ENCODE measurements around the gene KRT73.

The KRT73 gene

DNA sequence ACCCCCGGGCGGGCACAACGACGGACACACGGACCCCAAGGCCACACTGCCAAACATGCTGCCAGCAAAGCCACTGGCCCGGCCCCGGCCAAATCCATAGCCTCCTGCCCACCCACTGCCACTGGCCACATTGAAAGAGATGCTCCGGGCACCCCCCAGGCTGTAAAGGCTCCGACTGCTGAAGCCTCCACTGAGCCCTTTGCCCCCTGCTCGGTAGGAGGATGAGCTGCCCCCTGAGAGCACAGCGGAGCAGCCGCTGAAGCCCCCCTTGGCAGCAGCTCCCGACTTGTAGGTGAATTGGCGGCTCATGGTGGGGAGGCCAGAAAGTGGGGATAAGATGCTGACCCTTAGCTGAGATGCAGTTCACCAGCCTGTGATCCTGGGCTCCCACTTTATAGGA is at the start of gene KRT73:
TSS of gene KRT73 (minus strand) at position 344 of the 400 bp plus-strand sequence. CDS start at position 309, 35 bp downstream.
- DNase-seq (ENCODE audit: low read depth in 2 of 2, low spot score in 1 of 2) = no peak

DNA sequence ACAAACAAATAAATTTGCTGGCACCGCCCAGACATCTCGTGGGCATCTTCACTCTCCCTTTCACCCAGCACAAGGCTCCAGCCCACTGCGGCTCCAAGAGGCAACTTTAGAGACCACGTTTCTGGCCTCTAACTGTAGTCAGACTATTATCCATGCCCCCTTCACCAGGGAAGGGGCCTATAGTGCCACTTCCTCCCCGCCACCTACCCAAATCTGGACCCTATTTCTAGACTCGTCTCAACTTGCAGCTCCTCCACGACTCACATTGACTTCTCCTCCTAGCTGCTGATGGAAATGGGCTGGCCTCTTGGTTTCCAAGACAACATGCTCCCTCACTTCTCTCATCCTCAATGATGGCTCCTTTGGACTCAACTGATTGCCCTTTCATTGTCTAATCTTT is 49.6 kb upstream of the KRT73 start:
- DNase-seq (ENCODE audit: low read depth in 2 of 2, low spot score in 1 of 2) = no peak

DNA sequence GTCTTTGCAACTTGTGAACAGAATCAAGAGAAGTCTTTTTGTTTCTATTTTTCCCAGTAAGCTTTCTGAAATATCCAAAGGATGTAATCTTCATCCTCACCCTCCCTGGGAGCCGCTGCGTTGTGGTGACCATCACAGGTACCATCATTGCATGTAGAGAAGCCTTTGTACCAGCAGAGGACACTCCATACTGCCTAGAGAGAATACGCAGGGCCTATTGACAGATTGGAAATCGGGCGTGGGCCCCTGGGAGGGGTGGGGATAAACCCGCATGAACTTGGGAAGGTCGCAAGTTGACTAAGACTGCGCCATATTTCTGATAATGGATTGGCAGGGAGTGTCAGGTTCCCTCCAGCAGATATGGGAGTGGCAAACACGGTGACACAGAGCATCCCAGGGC is 49.1 kb upstream of the KRT73 start:
- no peak for DNase-seq (ENCODE audit: low read depth in 2 of 2, low spot score in 1 of 2)

GRCh38 chr12:52666471-52666870 is 48.1 kb upstream of the KRT73 start:
- DNase-seq (ENCODE audit: low read depth in 2 of 2, low spot score in 1 of 2) = no peak

GRCh38 chr12:52663420-52663819 is 45.1 kb upstream of the KRT73 start:
- no peak for DNase-seq (ENCODE audit: low read depth in 2 of 2, low spot score in 1 of 2)

DNA sequence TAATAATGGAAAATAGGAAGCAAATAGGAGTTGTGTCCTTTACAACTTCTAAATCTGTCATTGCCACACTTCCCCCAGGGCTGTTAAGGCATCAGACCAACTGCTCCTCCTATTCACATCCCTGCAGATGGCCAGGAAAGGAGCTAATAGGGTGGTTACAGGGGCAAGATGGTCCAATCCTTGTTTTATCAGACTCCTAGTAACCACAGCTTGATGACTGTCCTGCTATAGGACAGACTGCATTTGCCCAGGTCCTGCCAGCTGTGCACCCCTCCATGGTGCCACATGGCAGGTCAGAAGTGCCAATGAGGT is 44.5 kb upstream of the KRT73 start:
- DNase-seq (ENCODE audit: low read depth in 2 of 2, low spot score in 1 of 2) = no peak

DNA sequence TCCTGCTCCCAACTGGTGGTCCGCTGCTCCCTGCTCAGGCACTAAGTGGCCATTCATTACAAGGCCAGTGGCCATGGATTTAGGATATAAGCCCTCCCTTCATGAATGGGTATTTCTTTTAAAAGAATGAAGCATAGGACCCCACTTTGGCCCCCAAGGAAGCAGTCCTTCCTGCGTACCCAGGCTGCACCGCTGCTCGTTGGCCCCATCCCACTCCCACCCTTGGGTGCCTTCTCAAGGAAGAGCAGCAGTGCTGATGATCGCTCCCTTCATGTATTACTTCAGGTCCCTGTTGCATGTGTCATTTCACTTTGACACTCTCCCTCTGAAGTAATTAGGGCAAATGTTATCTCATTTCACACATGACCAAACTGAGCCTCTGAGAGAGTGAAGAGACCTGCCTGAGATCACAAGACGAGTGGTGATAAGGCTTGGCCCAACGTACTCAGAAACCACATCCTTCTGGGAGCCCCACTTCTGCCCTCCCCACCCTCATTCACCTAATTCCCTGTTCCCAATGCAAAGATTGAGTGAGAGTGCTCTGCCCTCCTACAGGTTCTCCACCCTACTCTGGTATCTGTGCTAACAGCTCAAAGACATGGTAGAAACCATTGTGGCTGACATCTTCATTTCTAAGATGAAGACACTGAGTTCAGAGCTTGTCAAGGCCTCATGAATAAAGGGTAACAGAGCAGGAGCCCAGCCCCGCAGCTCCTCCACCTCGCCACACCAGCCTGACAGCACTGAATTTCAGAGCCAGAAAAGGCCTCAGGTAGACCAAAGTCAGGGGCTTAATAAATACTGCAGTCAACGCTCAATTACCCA is 43.9 kb upstream of the KRT73 start:
- no peak for DNase-seq (ENCODE audit: low read depth in 2 of 2, low spot score in 1 of 2)

DNA sequence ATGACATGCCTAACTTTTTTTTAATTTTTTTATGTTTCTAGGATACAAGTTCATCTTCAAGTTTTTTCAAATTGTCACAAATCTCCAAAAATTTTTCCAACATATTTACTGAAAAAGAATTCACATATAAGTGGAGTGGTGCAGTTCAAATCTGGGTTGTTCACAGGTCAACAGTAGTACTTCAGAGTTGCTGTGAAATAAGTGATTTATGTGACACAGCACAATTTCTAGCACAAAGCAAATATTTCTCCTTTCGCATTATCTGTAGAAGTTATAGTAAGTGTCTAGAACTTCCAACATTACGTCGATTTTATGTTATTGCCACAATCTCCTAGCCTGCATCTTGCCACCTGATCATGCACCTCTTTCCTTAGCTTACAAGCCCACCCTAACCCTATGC is 43.3 kb upstream of the KRT73 start:
- DNase-seq (ENCODE audit: low read depth in 2 of 2, low spot score in 1 of 2) = no peak

DNA sequence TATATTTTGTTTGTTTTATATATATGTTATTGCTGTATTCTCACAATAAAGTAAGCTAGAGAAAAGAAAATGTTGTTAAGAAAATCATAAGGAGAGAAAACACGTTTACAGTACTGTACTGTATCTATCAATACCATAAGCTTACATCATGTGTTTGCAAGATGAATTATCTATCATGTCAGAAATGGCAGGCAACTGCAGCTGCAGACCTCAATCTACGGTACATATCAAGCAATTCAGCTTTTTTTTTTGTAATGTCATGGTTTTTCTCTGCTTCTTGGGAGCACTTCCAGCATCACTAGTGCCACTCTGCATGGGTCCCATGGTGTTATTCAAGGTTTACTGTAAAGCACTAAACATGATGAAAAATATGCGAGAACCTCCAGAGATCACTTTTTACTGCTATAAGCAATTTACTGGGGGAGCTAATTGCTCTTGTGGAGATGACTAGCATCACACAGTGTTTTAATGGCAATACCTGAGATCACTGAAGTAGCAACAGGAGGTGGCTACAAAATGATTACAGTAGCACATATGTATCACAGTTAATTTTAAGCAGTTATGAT is 42.7 kb upstream of the KRT73 start:
- DNase-seq (ENCODE audit: low read depth in 2 of 2, low spot score in 1 of 2) = no peak

DNA sequence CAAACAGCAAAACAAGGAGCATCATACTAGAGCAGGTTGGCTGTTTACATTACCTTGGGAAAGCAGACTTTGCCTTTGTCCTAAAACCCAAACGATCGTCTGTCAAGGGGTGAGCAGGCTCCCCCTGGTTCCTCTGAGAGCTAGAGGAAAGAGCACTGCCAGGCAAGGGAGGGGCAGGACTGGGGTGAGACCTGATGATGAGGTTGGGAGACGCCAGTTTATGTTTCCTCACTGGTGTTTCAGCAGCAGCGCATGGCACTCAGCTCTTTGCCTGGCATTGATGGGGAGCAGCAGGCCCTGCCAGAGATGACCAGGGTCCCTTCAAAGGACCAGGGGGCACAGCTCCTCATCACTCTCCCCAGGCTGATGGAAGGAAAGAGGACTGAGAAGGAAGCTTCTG is 41.6 kb upstream of the KRT73 start:
- no peak for DNase-seq (ENCODE audit: low read depth in 2 of 2, low spot score in 1 of 2)

DNA sequence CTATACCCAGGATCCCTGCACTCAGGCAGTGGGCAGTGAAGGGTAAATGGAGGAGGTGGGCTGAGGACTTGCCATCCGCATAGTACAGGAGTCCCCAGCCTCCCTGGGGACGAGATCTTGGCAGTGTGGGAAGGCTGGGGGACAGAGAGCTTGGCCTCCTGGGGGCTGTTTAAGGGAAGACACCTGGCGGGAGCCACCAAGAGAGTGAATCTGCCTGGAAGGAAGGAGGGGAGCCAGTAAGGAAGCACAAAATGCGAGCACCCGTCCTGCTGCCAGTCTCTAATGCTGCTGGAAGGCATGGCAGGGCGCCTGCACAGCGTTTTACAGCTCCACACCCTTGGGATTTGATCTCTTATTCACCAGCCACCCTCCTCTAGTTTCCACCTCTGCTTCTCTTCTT is 41.0 kb upstream of the KRT73 start:
- no peak for DNase-seq (ENCODE audit: low read depth in 2 of 2, low spot score in 1 of 2)

DNA sequence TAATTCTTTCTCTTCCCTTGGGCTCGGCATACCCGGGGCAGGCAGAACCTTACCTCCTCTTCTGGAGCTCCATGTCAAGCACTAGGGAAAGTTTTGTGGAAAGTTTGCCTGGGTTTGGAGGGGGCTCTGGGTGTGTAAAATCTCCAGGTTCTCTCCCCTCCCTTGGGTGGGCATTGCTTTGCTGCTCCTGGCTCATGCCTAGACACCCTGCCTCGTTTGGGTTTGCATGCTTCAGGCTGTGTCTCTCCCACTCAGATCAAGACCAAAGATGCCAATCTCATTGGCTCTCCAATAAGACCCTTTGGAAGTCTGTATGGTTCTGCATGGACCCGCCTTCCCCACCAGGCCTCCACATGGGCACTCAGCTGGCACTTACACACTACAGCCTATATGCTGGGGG is 39.8 kb upstream of the KRT73 start:
- no peak for DNase-seq (ENCODE audit: low read depth in 2 of 2, low spot score in 1 of 2)

GRCh38 chr12:52657250-52657902 is 39.0 kb upstream of the KRT73 start:
- no peak for DNase-seq (ENCODE audit: low read depth in 2 of 2, low spot score in 1 of 2)

- DNase-seq (ENCODE audit: low read depth in 2 of 2, low spot score in 1 of 2) = no peak
These were observed 38.3 kb upstream of the KRT73 start for GRCh38 chr12:52656616-52657015.

GRCh38 chr12:52655720-52656124 is 37.4 kb upstream of the KRT73 start:
- no peak for DNase-seq (ENCODE audit: low read depth in 2 of 2, low spot score in 1 of 2)

DNA sequence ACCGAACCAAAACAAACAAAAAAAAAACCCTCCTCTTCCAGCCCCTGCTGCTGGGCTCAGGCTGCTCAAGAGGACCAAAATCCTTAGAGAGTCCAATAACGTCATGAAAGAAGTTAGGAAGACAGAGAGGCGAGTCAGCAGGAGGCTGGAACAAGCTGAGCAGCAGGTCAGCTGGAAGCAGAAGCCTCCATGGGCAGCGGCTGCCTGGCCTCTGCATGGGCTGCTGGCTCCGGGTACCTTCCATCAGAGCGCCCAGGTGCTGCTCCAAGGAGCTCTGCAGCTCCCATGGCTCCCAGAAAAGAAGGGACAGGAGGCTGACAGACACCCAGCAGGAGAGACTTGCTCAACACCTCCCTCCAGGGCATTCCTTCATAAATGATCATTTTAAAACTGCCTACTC is 36.9 kb upstream of the KRT73 start:
- DNase-seq (ENCODE audit: low read depth in 2 of 2, low spot score in 1 of 2) = no peak

- no peak for DNase-seq (ENCODE audit: low read depth in 2 of 2, low spot score in 1 of 2)
These were observed 33.4 kb upstream of the KRT73 start, which contains the start of gene KRT2 for GRCh38 chr12:52651726-52652261. Gene KRT2, minus strand, starts transcription at chr12:52652211. Its CDS starts 69 bp downstream, at chr12:52652142.

- no peak for DNase-seq (ENCODE audit: low read depth in 2 of 2, low spot score in 1 of 2)
These were observed 32.2 kb upstream of the KRT73 start for GRCh38 chr12:52650520-52651081.

DNA sequence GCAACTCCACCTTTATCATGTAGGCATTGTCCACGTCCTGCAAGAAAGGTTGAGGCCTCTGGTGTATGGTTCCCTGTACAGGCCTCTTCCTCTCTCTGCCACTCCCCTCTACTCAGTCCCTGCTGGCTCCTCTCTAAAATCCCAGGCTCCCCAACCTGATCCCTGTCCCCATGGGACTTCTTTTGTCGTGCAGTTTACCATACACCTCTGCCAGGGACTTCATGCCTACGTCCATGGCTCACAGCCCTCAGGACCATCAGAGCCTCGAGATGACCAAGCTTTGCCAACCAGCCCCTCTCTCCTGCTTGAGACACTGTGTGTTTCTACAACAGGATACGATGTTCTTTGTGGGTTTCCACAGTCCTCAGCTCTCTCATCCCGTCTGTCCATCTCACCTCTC is 30.7 kb upstream of the KRT73 start:
- DNase-seq (ENCODE audit: low read depth in 2 of 2, low spot score in 1 of 2) = no peak

GRCh38 chr12:52648012-52648550 is 29.7 kb upstream of the KRT73 start:
- DNase-seq (ENCODE audit: low read depth in 2 of 2, low spot score in 1 of 2) = no peak

DNA sequence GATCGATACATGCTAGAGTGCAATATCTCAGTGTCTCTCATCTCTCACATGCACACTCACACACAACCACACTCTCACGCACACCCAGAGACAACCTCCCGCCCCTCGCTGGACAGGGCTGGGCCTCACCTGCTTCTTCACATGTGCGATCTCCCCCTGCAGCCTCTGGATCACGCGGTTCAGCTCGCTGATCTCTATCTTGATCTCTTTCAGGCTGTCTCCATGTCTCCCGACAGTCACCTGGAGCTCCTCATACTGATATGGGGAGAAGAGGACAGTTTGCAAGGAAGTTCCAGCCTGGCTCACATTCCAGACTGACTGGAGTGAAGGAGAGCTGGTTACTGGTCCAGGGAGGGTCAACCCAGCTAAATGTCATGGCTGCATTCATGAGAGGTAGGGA is 29.2 kb upstream of the KRT73 start:
- DNase-seq (ENCODE audit: low read depth in 2 of 2, low spot score in 1 of 2) = no peak

- no peak for DNase-seq (ENCODE audit: low read depth in 2 of 2, low spot score in 1 of 2)
These were observed 28.3 kb upstream of the KRT73 start for GRCh38 chr12:52646613-52647012.

All from stimulated activated CD8-positive, alpha-beta memory T cell treated with anti-CD3 and anti-CD28 coated beads, Interleukin-4, amount 100 ng/mL, for 4 hours (primary cell).